Measurements from ENCODE around the gene PALS2.

DNA sequence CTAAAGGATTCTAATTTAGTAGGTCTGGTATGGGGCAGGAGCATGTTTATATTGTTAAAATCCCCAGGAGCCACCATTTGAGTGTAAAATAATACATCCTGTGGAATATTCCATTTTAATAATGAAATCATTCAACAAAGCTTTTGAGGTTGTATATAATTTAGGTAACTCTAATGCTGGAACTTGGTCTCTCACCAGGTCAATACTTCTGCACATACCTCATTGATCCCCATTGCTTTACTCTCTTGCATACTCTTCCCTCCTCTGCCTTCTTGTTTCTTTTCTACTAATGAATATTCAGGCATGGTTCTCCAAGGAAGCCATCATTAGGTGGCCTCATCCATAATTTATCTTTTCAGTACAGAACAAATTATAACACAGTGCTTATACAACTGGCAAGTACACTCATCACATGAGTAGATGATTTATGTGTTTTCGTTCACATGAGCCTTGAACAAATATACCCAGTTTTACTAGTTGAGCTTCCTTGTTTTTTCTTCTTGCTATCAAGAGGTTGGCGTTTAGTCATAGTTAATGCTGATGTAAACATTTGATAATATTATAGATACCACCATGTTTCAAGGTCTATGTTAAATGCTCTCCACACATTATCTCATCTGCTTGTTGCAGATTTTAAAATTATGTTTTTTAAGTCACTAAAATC is 7.2 kb downstream of the PALS2 start:
- TF ChIP-seq, protein P1, sequence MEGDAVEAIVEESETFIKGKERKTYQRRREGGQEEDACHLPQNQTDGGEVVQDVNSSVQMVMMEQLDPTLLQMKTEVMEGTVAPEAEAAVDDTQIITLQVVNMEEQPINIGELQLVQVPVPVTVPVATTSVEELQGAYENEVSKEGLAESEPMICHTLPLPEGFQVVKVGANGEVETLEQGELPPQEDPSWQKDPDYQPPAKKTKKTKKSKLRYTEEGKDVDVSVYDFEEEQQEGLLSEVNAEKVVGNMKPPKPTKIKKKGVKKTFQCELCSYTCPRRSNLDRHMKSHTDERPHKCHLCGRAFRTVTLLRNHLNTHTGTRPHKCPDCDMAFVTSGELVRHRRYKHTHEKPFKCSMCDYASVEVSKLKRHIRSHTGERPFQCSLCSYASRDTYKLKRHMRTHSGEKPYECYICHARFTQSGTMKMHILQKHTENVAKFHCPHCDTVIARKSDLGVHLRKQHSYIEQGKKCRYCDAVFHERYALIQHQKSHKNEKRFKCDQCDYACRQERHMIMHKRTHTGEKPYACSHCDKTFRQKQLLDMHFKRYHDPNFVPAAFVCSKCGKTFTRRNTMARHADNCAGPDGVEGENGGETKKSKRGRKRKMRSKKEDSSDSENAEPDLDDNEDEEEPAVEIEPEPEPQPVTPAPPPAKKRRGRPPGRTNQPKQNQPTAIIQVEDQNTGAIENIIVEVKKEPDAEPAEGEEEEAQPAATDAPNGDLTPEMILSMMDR (conservative IDR thresholded peaks at IDR 0.05 in 1 of 2, IDR thresholded peaks at IDR 0.05 in 1 of 2; ENCODE audit: extremely low read depth in 1 of 2, insufficient read depth in 1 of 2, low read depth in 1 of 2, low read length in 2 of 2): no peak
- TF ChIP-seq EZH2 (IDR thresholded peaks at IDR 0.05; ENCODE audit: borderline replicate concordance, low read length): no peak

Data from mammary epithelial cell (primary cell).